OCI-LY3 (cell line): ENCODE measurements around the gene ASCC1.
A peak's percentile ranks its signal among the peaks of the same experiment; 100 is the strongest.
"Not testable (repeated sequence)": the region's sequence is repeated elsewhere in the genome, so short reads cannot be mapped to it uniquely, and the experiment has no call there.

Source experiments
- H2AFZ ChIP-seq: fragments of 200-600, 300-600 bp; shearing (Covaris generic); 2 replicates; pipeline ENCODE4 v1.6.0; 2014; ENCODE audit warnings: antibody characterized with exemption, low read depth, low read length
- H3K27ac ChIP-seq: fragments of 200-600, 300-600 bp; sonication (generic); 2 replicates; pipeline ENCODE4 v1.5.1; 2014; ENCODE audit warnings: mild to moderate bottlenecking, low read length, moderate library complexity, mixed read lengths
- H3K27me3 ChIP-seq: fragments of 200-600, 300-600 bp; sonication (generic); 2 replicates; pipeline ENCODE4 v1.6.1; 2014; ENCODE audit warnings: low read depth, low read length, mixed read lengths
- H3K36me3 ChIP-seq: fragments of 200-600, 300-600 bp; sonication (generic); replicated peaks from 2 replicates; pipeline ENCODE3; 2014; ENCODE audit warnings: low read depth, low read length, mixed read lengths
- H3K4me1 ChIP-seq: fragments of 300-600, 200-600 bp; sonication (generic); 2 replicates; pipeline ENCODE4 v1.6.1; 2014; ENCODE audit warnings: low read length, mixed read lengths
- H3K4me2 ChIP-seq: fragments of 200-600, 300-600 bp; sonication (generic); 2 replicates; pipeline ENCODE4 v1.6.1; 2014; ENCODE audit warnings: low read length, mixed read lengths
- H3K4me3 ChIP-seq: fragments of 300-600, 200-600 bp; sonication (generic); 2 replicates; pipeline ENCODE4 v1.5.1; 2014; ENCODE audit warnings: antibody characterized with exemption, mild to moderate bottlenecking, low read length, moderate library complexity
- H3K79me2 ChIP-seq: fragments of 300-600, 200-600 bp; shearing (Covaris generic); 2 replicates; pipeline ENCODE4 v1.6.1; 2014; ENCODE audit warnings: mild to moderate bottlenecking, low read length, mixed read lengths
- H3K9ac ChIP-seq: fragments of 300-600, 200-600 bp; shearing (Covaris generic); 2 replicates; pipeline ENCODE4 v1.6.0; 2014; ENCODE audit warnings: mild to moderate bottlenecking, low read length, moderate library complexity
- H3K9me3 ChIP-seq: fragments of 200-600, 300-600 bp; shearing (Covaris generic); 2 replicates; pipeline ENCODE4 v1.6.1; 2014; ENCODE audit warnings: low read length, mixed read lengths; ENCODE audit not compliant: insufficient read depth
- H4K20me1 ChIP-seq: fragments of 200-600, 300-600 bp; sonication (generic); 2 replicates; pipeline ENCODE4 v1.6.1; 2016; ENCODE audit warnings: low read length, mixed read lengths; ENCODE audit not compliant: insufficient read depth
- CTCF ChIP-seq: fragments of 200-600, 300-600 bp; sonication (generic); IDR thresholded peaks from 2 replicates; pipeline ENCODE4 v1.5.1; 2014; ENCODE audit warnings: antibody characterized with exemption, low read length, low read depth
- EZH2phosphoT487 ChIP-seq: fragments of 200-600 bp; shearing (Covaris generic); IDR thresholded peaks from 2 replicates; pipeline ENCODE4 v1.6.1; 2018; ENCODE audit warnings: antibody characterized with exemption, mixed run types, low read depth

The ASCC1 gene

GRCh38 chr10:72220637-72221036, 4.6 kb upstream of the ASCC1 start:
- no peaks in the 10 kb centered on the region for H3K9me3 ChIP-seq
- H3K27me3 ChIP-seq: no peaks in the 10 kb centered on the region
- no peak overlapping the region for H3K9ac ChIP-seq
- peaks cover 25% of the 10 kb centered on the region for H3K79me2 ChIP-seq
- H3K4me3 ChIP-seq: no peak overlapping the region
- no peak overlapping the region for H2AFZ ChIP-seq
- 0 out of 2 replicates have a peak, but pooled peaks cover 8% of the 10 kb centered on the region for H4K20me1 ChIP-seq
- peaks cover 3% of the 10 kb centered on the region for H3K36me3 ChIP-seq
- peaks cover 41% of the 10 kb centered on the region for H3K4me1 ChIP-seq
- H3K27ac ChIP-seq: no peak overlapping the region
- no peak for TF ChIP-seq CTCF
- no peak for TF ChIP-seq EZH2phosphoT487
- H3K4me2 ChIP-seq: no peak overlapping the region

DNA sequence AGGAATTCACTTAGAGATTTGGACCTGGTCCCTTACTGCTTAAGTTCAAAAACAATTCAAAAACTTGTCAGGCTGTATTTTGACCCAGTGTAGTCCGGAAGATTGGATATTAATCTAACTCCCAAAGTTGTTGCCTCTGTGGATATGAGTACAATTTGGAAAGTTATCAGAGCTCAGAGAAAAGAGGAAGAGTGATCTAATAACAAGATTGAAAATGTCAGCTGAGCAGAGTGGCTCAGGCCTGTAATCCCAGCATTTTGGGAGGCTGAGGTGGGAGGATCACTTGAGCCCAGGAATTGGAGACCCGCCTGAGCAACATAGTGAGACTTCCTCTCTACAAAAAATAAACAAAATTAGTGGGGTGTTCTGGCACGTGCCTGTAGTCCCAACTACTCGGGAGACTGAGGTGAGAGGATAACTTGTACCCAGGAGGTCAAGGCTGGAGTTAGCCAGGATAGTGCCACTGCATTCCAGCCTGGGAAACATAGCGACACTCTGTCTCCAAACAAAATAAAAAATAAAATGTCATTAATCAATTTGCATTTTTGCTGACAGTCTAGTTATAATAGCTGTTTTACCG, 3.2 kb upstream of the ASCC1 start:
- Histone ChIP-seq H3K27ac (peak overlapping the region; percentile 70), H3K27me3 (no peaks in the 10 kb centered on the region), H4K20me1 (0 out of 2 replicates have a peak, but pooled peaks cover 8% of the 10 kb centered on the region), H2AFZ (no peak overlapping the region), H3K36me3 (no peaks in the 10 kb centered on the region), H3K9ac (peak overlapping the region; percentile 19; the same call in 1 of the 2 replicates), H3K4me3 (peak overlapping the region; percentile 44; the same call in 1 of the 2 replicates), H3K4me2 (peak overlapping the region; percentile 74), H3K79me2 (peaks cover 29% of the 10 kb centered on the region), H3K9me3 (no peaks in the 10 kb centered on the region), H3K4me1 (peaks cover 46% of the 10 kb centered on the region)
- no peak for TF ChIP-seq CTCF
- TF ChIP-seq EZH2phosphoT487: no peak

DNA sequence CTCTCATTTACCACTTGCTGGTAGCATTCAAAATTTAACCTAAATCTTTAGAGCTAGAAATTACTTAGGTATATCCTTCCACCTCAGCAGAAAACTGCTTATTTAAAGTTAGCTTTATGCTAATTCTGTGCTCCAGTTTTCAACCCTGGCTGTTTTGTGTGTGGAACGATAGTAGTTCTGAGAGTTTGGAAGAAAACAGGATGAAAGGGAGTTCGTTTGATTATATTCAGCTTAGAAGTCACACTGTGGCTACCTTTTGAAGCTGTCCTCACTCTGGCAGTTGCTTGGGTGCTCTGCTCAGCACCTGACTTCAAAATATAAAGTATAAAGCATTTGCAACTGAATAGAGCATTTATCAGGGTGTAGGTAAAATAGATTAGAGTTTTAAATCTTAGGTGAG, 2.6 kb upstream of the ASCC1 start:
- Histone ChIP-seq H3K4me2 (peak overlapping the region; percentile 74), H3K9me3 (no peaks in the 10 kb centered on the region), H3K4me1 (peaks cover 42% of the 10 kb centered on the region), H3K9ac (peak overlapping the region; percentile 19; the same call in 1 of the 2 replicates), H4K20me1 (0 out of 2 replicates have a peak, but pooled peaks cover 8% of the 10 kb centered on the region), H3K79me2 (peaks cover 29% of the 10 kb centered on the region), H3K27me3 (no peaks in the 10 kb centered on the region), H3K4me3 (peak overlapping the region; percentile 44), H3K27ac (peak overlapping the region; percentile 70), H3K36me3 (no peaks in the 10 kb centered on the region), H2AFZ (no peak overlapping the region)
- TF ChIP-seq EZH2phosphoT487 (no peak), CTCF (no peak)

DNA sequence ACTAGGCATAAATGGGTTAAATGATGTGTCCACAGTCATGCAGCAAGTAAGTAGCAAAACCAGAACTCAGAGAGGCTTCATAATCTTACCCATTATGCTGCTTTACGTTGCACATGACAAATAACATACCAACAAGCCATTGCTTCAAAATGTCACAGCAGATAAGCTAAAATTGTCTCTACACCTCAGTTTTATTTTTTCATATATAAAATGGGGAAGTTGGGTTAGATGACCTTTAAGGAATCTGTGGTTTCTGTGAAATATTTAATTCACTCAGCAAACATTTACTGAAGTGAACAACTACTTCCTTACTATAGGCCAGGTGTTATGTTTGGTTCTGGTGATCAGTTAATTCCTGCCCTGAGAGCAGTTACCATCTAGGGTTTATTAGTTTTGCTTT, 2.2 kb upstream of the ASCC1 start:
- no peak overlapping the region for H2AFZ ChIP-seq
- H3K9me3 ChIP-seq: no peaks in the 10 kb centered on the region
- H3K27me3 ChIP-seq: no peaks in the 10 kb centered on the region
- peak overlapping the region; percentile 44 for H3K4me3 ChIP-seq
- no peak for TF ChIP-seq CTCF
- TF ChIP-seq EZH2phosphoT487: no peak
- no peaks in the 10 kb centered on the region for H3K36me3 ChIP-seq
- H3K27ac ChIP-seq: peak overlapping the region; percentile 70
- H3K4me2 ChIP-seq: peak overlapping the region; percentile 74
- peak overlapping the region; percentile 19; the same call in 1 of the 2 replicates for H3K9ac ChIP-seq
- peaks cover 38% of the 10 kb centered on the region for H3K4me1 ChIP-seq
- H4K20me1 ChIP-seq: 0 out of 2 replicates have a peak, but pooled peaks cover 8% of the 10 kb centered on the region
- H3K79me2 ChIP-seq: peaks cover 29% of the 10 kb centered on the region

DNA sequence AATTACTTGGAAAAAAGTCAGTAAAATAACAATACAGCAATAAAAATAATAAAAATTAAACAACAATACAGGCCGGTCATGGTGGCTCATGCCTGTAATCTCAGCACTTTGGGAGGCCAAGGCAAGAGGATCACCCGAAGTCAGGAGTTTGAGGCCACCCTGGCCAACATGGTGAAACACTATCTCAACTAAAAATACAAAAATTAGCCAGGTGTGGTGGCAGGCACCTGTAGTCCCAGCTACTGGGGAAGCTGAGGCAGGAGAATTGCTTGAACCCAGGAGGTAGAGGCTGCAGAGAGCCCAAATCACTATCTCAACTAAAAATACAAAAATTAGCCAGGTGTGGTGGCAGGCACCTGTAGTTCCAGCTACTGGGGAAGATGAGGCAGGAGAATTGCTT, 4.2 kb downstream of the ASCC1 start:
- not testable (repeated sequence) for H3K4me3 ChIP-seq, H3K9me3 ChIP-seq, H3K27ac ChIP-seq, H3K27me3 ChIP-seq, H3K4me1 ChIP-seq, H3K4me2 ChIP-seq, H3K79me2 ChIP-seq, H3K9ac ChIP-seq, H2AFZ ChIP-seq, H3K36me3 ChIP-seq, H4K20me1 ChIP-seq

DNA sequence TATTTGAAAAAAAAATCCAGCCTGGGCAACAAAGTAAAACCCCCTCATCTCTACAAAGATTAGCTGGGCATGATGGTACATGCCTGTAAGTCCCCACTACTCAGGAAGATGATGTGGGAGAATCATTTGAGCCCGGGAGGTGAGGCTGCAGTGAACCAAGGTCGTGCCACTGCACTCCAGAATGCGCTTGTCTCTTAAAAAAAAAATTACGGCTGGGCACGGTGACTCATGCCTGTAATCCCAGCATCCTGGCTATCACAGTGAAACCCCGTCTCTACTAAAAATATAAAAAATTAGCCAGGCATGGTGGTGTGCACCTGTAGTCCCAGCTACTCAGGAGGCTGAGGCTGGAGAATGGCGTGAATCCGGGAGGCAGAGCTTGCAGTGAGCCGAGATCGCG, 4.7 kb downstream of the ASCC1 start:
- not testable (repeated sequence) for H3K79me2 ChIP-seq, H3K36me3 ChIP-seq, H2AFZ ChIP-seq, H3K27ac ChIP-seq, H4K20me1 ChIP-seq, H3K9ac ChIP-seq, H3K9me3 ChIP-seq, H3K4me2 ChIP-seq, H3K4me1 ChIP-seq, H3K4me3 ChIP-seq, H3K27me3 ChIP-seq
